Stomach smooth muscle (tissue), 2 donors: Measurements from ENCODE around the gene DLX2.

Experiments
- H3K27ac ChIP-seq: one replicate; pipeline ENCODE4 v1.7.0; 2013; ENCODE audit warnings: mild to moderate bottlenecking, low read length, inconsistent platforms
- H3K27me3 ChIP-seq, 2 donors: one replicate each; pipeline ENCODE4 v1.7.0; 2013; ENCODE audit warnings: low read length in 2 of 2; ENCODE audit not compliant: insufficient read depth in 2 of 2, control insufficient read depth in 1 of 2
- H3K36me3 ChIP-seq, 2 donors: one replicate each; pipeline ENCODE4 v1.7.0; 2013; ENCODE audit warnings: low read length in 2 of 2; ENCODE audit not compliant: control insufficient read depth in 2 of 2, insufficient read depth in 2 of 2
- H3K4me1 ChIP-seq: one replicate; pipeline ENCODE4 v1.7.0; 2013; ENCODE audit warnings: low read length; ENCODE audit not compliant: control insufficient read depth, insufficient read depth
- H3K4me3 ChIP-seq, 2 donors: one replicate each; pipeline ENCODE4 v1.7.0; 2013; ENCODE audit warnings: low read length in 2 of 2
- H3K9ac ChIP-seq, 2 donors: one replicate each; pipeline ENCODE4 v1.7.0; 2013; ENCODE audit warnings: low read length in 2 of 2, mild to moderate bottlenecking in 1 of 2
- H3K9me3 ChIP-seq, 2 donors: one replicate each; pipeline ENCODE4 v1.7.0; 2013; ENCODE audit warnings: low read length in 2 of 2; ENCODE audit not compliant: control insufficient read depth in 2 of 2
- donor health status: healthy.
- donor health status: Pancreatic carcinoma.

The DLX2 gene

GRCh38 chr2:172086241-172087206, 16.2 kb downstream of the DLX2 start:
- no peak overlapping the region for H3K27ac ChIP-seq
- peak overlapping the region in 1 of 2 donors; percentile 66 for H3K4me3 ChIP-seq
- H3K27me3 ChIP-seq, result peaks cover 95 to 100% of the 10 kb centered on the region in 2 donors
- H3K9me3 ChIP-seq, result peaks cover 0 to 3% of the 10 kb centered on the region in 2 donors
- H3K4me1 ChIP-seq, result peaks cover 27% of the 10 kb centered on the region
- no peaks in the 10 kb centered on the region for H3K36me3 ChIP-seq
- H3K9ac ChIP-seq, result no peak overlapping the region

- H3K9ac ChIP-seq, result no peak within 1 kb of the TSS
- H3K4me3 ChIP-seq, result peak within 1 kb of the TSS; percentile 26 to 66
- no peaks in the 10 kb centered on the region for H3K36me3 ChIP-seq
- H3K27me3 ChIP-seq, result peaks cover 96 to 100% of the 10 kb centered on the region in 2 donors
- peaks cover 0 to 7% of the 10 kb centered on the region in 2 donors for H3K9me3 ChIP-seq
- H3K4me1 ChIP-seq, result peaks cover 27% of the 10 kb centered on the region
- H3K27ac ChIP-seq, result no peak within 1 kb of the TSS
Observed at GRCh38 chr2:172085460-172086159, 17.1 kb downstream of the DLX2 start, which contains the start of gene DLX1. DLX1 (plus strand) TSS chr2:172085507; CDS start chr2:172085678, 171 bp downstream.

GRCh38 chr2:172084645-172085459, 17.8 kb downstream of the DLX2 start:
- H3K9me3 ChIP-seq, result peaks cover 0 to 13% of the 10 kb centered on the region in 2 donors
- H3K9ac ChIP-seq, result no peak overlapping the region
- H3K27ac ChIP-seq, result no peak overlapping the region
- H3K4me1 ChIP-seq, result peaks cover 27% of the 10 kb centered on the region
- peak overlapping the region; percentile 26 to 66 for H3K4me3 ChIP-seq
- H3K27me3 ChIP-seq, result peaks cover 96 to 100% of the 10 kb centered on the region in 2 donors
- H3K36me3 ChIP-seq, result no peaks in the 10 kb centered on the region

DNA sequence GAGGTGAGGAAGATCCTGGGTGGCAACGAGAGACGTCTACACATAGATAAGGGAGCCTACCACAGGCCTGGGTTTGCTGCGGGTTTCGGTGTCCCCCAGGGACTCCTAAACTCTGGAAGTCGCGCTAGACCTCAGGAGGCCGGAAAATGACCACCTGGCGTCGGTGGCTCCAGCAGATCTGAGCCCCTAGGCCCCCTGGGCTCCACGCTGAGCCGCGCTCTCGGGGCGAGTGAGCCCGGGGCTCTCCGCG, 18.4 kb downstream of the DLX2 start:
- Histone ChIP-seq H3K36me3 (no peaks in the 10 kb centered on the region), H3K9ac (no peak overlapping the region), H3K9me3 (peaks cover 0 to 13% of the 10 kb centered on the region in 2 donors), H3K4me1 (peaks cover 27% of the 10 kb centered on the region), H3K27ac (no peak overlapping the region), H3K4me3 (peak overlapping the region in 1 of 2 donors; percentile 66), H3K27me3 (peaks cover 92 to 97% of the 10 kb centered on the region in 2 donors)

GRCh38 chr2:172083628-172084394, 18.9 kb downstream of the DLX2 start:
- Histone ChIP-seq H3K27me3 (peaks cover 88 to 91% of the 10 kb centered on the region in 2 donors), H3K4me1 (peaks cover 27% of the 10 kb centered on the region), H3K4me3 (peak overlapping the region in 1 of 2 donors; percentile 66), H3K9me3 (peaks cover 0 to 13% of the 10 kb centered on the region in 2 donors), H3K27ac (no peak overlapping the region), H3K9ac (no peak overlapping the region), H3K36me3 (no peaks in the 10 kb centered on the region)

GRCh38 chr2:172082944-172083627, 19.6 kb downstream of the DLX2 start:
- Histone ChIP-seq H3K4me3 (no peak overlapping the region), H3K27me3 (peaks cover 83 to 84% of the 10 kb centered on the region in 2 donors), H3K27ac (no peak overlapping the region), H3K9ac (no peak overlapping the region), H3K4me1 (peaks cover 25% of the 10 kb centered on the region), H3K36me3 (no peaks in the 10 kb centered on the region), H3K9me3 (peaks cover 0 to 13% of the 10 kb centered on the region in 2 donors)

- Histone ChIP-seq H3K9me3 (peaks cover 0 to 9% of the 10 kb centered on the region in 2 donors), H3K9ac (no peak overlapping the region), H3K4me3 (no peak overlapping the region), H3K27me3 (peaks cover 75 to 77% of the 10 kb centered on the region in 2 donors), H3K4me1 (peaks cover 25% of the 10 kb centered on the region), H3K36me3 (no peaks in the 10 kb centered on the region), H3K27ac (no peak overlapping the region)
Observed at GRCh38 chr2:172082105-172082943, 20.4 kb downstream of the DLX2 start.

- Histone ChIP-seq H3K4me3 (no peak overlapping the region), H3K27ac (no peak overlapping the region), H3K9ac (no peak overlapping the region), H3K4me1 (peaks cover 24% of the 10 kb centered on the region), H3K36me3 (no peaks in the 10 kb centered on the region), H3K27me3 (peaks cover 66 to 68% of the 10 kb centered on the region in 2 donors), H3K9me3 (peaks cover 0 to 9% of the 10 kb centered on the region in 2 donors)
Observed at GRCh38 chr2:172081221-172082022, 21.3 kb downstream of the DLX2 start.
